Measurements from ENCODE around the gene WARS2.
A peak's percentile ranks its signal among the peaks of the same experiment; 100 is the strongest.

WARS2 gene

DNA sequence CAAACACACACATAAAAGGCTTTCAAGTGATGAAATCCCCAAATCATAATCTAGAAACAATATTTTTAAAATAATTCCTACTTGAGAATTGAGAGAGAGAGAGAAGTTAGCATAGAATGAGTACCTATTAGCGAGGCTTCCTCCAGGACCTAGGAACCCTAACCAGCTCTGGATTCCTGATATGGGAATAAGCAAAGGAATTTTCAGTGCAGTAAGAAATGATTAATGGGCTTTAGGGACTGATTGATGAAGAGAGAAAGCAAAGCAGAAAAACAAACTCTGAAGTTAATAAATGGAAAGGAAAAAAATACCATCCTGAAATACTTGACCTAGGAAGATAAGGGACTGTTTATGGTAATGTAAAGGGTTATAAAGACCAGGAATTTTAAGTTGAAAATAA, 60.6 kb downstream of the WARS2 start:
- TF ChIP-seq, protein P1, sequence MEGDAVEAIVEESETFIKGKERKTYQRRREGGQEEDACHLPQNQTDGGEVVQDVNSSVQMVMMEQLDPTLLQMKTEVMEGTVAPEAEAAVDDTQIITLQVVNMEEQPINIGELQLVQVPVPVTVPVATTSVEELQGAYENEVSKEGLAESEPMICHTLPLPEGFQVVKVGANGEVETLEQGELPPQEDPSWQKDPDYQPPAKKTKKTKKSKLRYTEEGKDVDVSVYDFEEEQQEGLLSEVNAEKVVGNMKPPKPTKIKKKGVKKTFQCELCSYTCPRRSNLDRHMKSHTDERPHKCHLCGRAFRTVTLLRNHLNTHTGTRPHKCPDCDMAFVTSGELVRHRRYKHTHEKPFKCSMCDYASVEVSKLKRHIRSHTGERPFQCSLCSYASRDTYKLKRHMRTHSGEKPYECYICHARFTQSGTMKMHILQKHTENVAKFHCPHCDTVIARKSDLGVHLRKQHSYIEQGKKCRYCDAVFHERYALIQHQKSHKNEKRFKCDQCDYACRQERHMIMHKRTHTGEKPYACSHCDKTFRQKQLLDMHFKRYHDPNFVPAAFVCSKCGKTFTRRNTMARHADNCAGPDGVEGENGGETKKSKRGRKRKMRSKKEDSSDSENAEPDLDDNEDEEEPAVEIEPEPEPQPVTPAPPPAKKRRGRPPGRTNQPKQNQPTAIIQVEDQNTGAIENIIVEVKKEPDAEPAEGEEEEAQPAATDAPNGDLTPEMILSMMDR (conservative IDR thresholded peaks at IDR 0.05; ENCODE audit: low read length), result no peak
- no peak overlapping the region for H3K4me3 ChIP-seq (ENCODE audit: low read length)
- DNase-seq (ENCODE audit: low read depth), result no peak

DNA sequence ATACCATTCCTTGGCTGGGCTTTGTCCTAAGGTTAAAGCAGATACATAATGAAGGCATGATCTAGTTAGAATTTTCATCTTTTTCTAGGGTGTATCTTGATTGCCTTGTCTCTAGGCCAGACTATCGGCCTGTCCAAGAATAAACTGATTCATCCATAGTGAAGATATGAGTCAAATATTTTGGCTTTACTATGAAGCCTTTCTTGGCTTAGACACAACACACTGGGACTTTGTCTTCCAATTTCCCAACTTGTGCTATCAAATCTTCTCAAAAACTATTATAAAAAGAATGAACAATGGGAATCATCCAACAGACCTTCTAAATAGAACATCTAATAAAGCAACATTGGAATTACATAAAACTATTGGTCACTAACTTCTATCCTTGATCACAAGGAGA, 64.8 kb downstream of the WARS2 start:
- H3K4me3 ChIP-seq (ENCODE audit: low read length), result no peak overlapping the region
- peak; percentile 86 for DNase-seq (ENCODE audit: low read depth)
- TF ChIP-seq, protein P1 (conservative IDR thresholded peaks at IDR 0.05; ENCODE audit: low read length), result no peak

- H3K4me3 ChIP-seq (ENCODE audit: low read length), result no peak overlapping the region
- no peak for DNase-seq (ENCODE audit: low read depth)
- TF ChIP-seq, protein P1 (conservative IDR thresholded peaks at IDR 0.05; ENCODE audit: low read length), result no peak
These were observed 69.1 kb downstream of the WARS2 start for GRCh38 chr1:119071321-119071720.

DNA sequence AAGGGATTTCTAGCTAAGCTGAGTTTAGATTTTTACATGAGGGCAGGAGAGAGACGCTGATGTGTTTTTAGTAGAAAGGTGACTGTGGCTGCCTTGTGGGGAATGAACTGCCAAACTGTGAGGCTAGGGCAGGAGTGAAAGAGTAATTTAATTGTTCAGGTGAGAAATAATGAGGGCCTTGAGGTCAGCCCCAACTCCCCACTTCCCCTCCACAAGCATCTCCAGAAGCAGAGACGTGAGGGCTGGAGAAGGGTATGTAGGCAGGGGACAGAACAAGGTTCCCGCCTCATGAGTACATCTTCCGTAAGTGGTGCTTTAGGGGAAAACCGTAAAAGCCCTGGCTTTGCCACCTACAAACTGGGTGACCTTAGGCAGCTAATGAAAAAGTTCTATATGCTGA, 70.8 kb downstream of the WARS2 start:
- TF ChIP-seq, protein P1 (conservative IDR thresholded peaks at IDR 0.05; ENCODE audit: low read length), result no peak
- DNase-seq (ENCODE audit: low read depth), result no peak
- no peak overlapping the region for H3K4me3 ChIP-seq (ENCODE audit: low read length)

DNA sequence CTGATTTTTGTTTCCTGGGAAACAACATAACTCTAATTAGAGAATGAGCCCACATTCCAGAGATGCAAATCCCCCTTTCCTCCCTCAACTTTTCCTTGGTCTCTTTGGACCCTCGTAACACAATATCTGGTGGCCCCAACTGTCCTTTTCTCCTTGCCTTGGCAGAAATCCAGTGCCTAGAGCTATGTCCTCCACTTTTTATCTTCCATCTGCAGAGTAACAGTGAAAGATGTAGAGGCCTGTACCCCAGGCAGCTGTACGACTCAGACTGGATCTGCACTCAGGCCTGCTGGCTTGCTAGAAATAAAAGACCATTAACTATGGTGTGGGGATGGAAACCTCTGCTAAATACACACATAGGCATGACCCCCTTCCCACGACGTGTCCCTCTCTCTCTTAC, 72.0 kb downstream of the WARS2 start:
- no peak for DNase-seq (ENCODE audit: low read depth)
- TF ChIP-seq, protein P1 (conservative IDR thresholded peaks at IDR 0.05; ENCODE audit: low read length), result no peak
- no peak overlapping the region for H3K4me3 ChIP-seq (ENCODE audit: low read length)

GRCh38 chr1:119061700-119062099, 78.8 kb downstream of the WARS2 start:
- DNase-seq (ENCODE audit: low read depth), result no peak
- TF ChIP-seq, protein P1 (conservative IDR thresholded peaks at IDR 0.05; ENCODE audit: low read length), result no peak

GRCh38 chr1:119055568-119055967, 84.9 kb downstream of the WARS2 start:
- DNase-seq (ENCODE audit: low read depth), result no peak
- TF ChIP-seq, protein P1 (conservative IDR thresholded peaks at IDR 0.05; ENCODE audit: low read length), result no peak
- H3K4me3 ChIP-seq (ENCODE audit: low read length), result no peak overlapping the region

More at GRCh38 chr1:119061700-119062099, 78.8 kb downstream of the WARS2 start:
- no peak overlapping the region for H3K4me3 ChIP-seq (ENCODE audit: low read length)

Measured in AG10803 (cell line).